Measurements from ENCODE around the gene HSPB6.

Gene HSPB6

GRCh38 chr19:35729763-35730162, 27.1 kb downstream of the HSPB6 start:
- no peaks in the 10 kb centered on the region for H4K20me1 ChIP-seq (ENCODE audit: insufficient read depth)
- H3K36me3 ChIP-seq (ENCODE audit: insufficient read depth): peaks cover 5% of the 10 kb centered on the region; the same call in 1 of the 2 replicates
- H3K4me1 ChIP-seq (ENCODE audit: low read depth, poor library complexity, severe bottlenecking): no peaks in the 10 kb centered on the region
- no peak overlapping the region for H3K4me2 ChIP-seq
- H3K27me3 ChIP-seq (ENCODE audit: insufficient read depth, low read depth): no peaks in the 10 kb centered on the region
- H2AFZ ChIP-seq (ENCODE audit: low read depth): no peak overlapping the region
- TF ChIP-seq, protein P1, sequence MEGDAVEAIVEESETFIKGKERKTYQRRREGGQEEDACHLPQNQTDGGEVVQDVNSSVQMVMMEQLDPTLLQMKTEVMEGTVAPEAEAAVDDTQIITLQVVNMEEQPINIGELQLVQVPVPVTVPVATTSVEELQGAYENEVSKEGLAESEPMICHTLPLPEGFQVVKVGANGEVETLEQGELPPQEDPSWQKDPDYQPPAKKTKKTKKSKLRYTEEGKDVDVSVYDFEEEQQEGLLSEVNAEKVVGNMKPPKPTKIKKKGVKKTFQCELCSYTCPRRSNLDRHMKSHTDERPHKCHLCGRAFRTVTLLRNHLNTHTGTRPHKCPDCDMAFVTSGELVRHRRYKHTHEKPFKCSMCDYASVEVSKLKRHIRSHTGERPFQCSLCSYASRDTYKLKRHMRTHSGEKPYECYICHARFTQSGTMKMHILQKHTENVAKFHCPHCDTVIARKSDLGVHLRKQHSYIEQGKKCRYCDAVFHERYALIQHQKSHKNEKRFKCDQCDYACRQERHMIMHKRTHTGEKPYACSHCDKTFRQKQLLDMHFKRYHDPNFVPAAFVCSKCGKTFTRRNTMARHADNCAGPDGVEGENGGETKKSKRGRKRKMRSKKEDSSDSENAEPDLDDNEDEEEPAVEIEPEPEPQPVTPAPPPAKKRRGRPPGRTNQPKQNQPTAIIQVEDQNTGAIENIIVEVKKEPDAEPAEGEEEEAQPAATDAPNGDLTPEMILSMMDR (conservative IDR thresholded peaks at IDR 0.05; ENCODE audit: low read depth, low read length): no peak
- no peak overlapping the region for H3K27ac ChIP-seq
- 0 out of 2 replicates have a peak, but pooled peaks cover 3% of the 10 kb centered on the region for H3K79me2 ChIP-seq (ENCODE audit: insufficient read depth, low read depth)
- no peak overlapping the region for H3K4me3 ChIP-seq (IDR thresholded peaks at IDR 0.05; ENCODE audit: insufficient read depth, low read depth, low read length)
- H3K9ac ChIP-seq: no peak overlapping the region

GRCh38 chr19:35729021-35729420, 27.8 kb downstream of the HSPB6 start:
- Histone ChIP-seq H3K79me2 (ENCODE audit: insufficient read depth, low read depth) (0 out of 2 replicates have a peak, but pooled peaks cover 3% of the 10 kb centered on the region), H3K36me3 (ENCODE audit: insufficient read depth) (peaks cover 5% of the 10 kb centered on the region; the same call in 1 of the 2 replicates), H3K27me3 (ENCODE audit: insufficient read depth, low read depth) (no peaks in the 10 kb centered on the region), H3K4me2 (no peak overlapping the region), H3K4me1 (ENCODE audit: low read depth, poor library complexity, severe bottlenecking) (no peaks in the 10 kb centered on the region), H3K4me3 (IDR thresholded peaks at IDR 0.05; ENCODE audit: insufficient read depth, low read depth, low read length) (no peak overlapping the region), H4K20me1 (ENCODE audit: insufficient read depth) (no peaks in the 10 kb centered on the region), H3K27ac (no peak overlapping the region), H2AFZ (ENCODE audit: low read depth) (no peak overlapping the region), H3K9ac (no peak overlapping the region)
- TF ChIP-seq, protein P1 (conservative IDR thresholded peaks at IDR 0.05; ENCODE audit: low read depth, low read length): no peak

DNA sequence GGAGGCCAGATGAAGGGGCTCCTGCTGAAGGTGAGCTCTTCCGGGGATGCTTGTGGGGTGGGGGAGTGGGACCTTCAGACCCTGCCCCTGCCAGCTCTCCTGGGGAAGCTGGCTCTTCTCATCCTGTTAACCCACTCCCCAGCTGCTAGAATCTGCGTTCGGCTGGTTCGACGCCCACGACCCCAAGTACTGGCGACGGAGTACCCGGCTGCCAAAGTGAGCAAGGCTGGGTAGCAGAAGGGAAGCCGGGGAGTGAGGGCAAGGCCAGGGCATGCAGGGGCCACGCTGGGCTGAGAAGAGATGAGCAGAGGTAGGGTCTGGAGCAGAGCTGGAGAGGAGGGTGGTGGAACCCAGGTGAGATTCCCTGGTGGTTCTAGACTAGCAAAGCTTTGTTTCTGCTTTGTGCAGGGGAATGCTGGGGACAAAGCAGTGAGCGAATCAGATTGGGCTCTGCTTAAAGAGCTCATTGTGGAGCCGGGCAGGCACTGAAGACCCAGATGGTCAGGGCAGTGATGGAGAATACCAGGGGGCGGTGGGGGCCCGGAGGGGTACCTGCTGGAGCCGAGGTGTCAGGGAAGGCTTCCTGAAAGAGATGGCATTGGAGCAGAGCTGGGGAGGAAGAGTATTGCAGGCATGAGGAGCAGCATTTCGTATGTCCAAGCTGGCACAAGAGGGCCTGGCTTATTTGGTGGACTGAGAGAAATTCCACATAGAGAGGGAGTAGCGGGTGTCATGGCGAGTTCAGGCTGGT, 28.7 kb downstream of the HSPB6 start:
- H3K79me2 ChIP-seq (ENCODE audit: insufficient read depth, low read depth): 0 out of 2 replicates have a peak, but pooled peaks cover 3% of the 10 kb centered on the region
- H3K36me3 ChIP-seq (ENCODE audit: insufficient read depth): peaks cover 5% of the 10 kb centered on the region; the same call in 1 of the 2 replicates
- H3K4me3 ChIP-seq (IDR thresholded peaks at IDR 0.05; ENCODE audit: insufficient read depth, low read depth, low read length): no peak overlapping the region
- H2AFZ ChIP-seq (ENCODE audit: low read depth): no peak overlapping the region
- H3K4me2 ChIP-seq: no peak overlapping the region
- no peak overlapping the region for H3K9ac ChIP-seq
- H3K27me3 ChIP-seq (ENCODE audit: insufficient read depth, low read depth): no peaks in the 10 kb centered on the region
- TF ChIP-seq, protein P1 (conservative IDR thresholded peaks at IDR 0.05; ENCODE audit: low read depth, low read length): no peak
- H4K20me1 ChIP-seq (ENCODE audit: insufficient read depth): no peaks in the 10 kb centered on the region
- no peak overlapping the region for H3K27ac ChIP-seq
- H3K4me1 ChIP-seq (ENCODE audit: low read depth, poor library complexity, severe bottlenecking): no peaks in the 10 kb centered on the region

DNA sequence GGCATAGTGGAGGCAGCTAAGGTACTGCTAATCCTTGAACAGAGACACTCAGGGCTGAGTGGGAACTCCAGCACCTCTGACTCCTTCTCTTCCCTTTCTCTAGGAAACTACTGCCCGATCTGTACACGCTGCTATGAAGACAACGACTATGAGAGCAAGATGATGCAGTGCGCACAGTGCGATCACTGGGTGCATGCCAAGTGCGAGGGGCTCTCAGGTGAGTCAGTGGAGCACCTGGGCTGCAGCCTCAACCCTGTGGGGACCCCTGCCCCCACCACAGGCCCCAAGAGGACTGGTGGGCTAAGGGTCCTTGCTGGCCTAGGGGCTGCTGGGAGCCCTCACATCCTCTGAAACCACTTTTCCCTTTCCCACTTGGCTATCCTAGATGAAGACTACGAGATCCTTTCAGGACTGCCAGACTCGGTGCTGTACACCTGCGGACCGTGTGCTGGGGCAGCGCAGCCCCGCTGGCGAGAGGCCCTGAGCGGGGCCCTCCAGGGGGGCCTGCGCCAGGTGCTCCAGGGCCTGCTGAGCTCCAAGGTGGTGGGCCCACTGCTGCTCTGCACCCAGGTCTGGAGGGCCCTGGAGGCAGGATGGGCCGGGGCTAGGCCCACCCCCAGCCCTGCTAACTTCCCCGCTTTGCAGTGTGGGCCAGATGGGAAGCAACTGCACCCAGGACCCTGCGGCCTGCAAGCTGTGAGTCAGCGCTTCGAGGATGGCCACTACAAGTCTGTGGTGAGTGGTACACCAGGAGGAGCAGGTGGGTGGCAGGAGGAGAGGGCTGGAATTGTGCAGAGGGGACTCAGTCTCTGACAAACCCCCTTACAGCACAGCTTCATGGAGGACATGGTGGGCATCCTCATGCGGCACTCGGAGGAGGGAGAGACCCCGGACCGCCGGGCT, 29.5 kb downstream of the HSPB6 start:
- H3K4me2 ChIP-seq: no peak overlapping the region
- H4K20me1 ChIP-seq (ENCODE audit: insufficient read depth): no peaks in the 10 kb centered on the region
- no peak overlapping the region for H3K27ac ChIP-seq
- H3K79me2 ChIP-seq (ENCODE audit: insufficient read depth, low read depth): peaks cover 3% of the 10 kb centered on the region; the same call in 1 of the 2 replicates
- TF ChIP-seq, protein P1 (conservative IDR thresholded peaks at IDR 0.05; ENCODE audit: low read depth, low read length): no peak
- H3K4me3 ChIP-seq (IDR thresholded peaks at IDR 0.05; ENCODE audit: insufficient read depth, low read depth, low read length): no peak overlapping the region
- H3K4me1 ChIP-seq (ENCODE audit: low read depth, poor library complexity, severe bottlenecking): no peaks in the 10 kb centered on the region
- peaks cover 5% of the 10 kb centered on the region; the same call in 1 of the 2 replicates for H3K36me3 ChIP-seq (ENCODE audit: insufficient read depth)
- no peaks in the 10 kb centered on the region for H3K27me3 ChIP-seq (ENCODE audit: insufficient read depth, low read depth)
- no peak overlapping the region for H3K9ac ChIP-seq
- no peak overlapping the region for H2AFZ ChIP-seq (ENCODE audit: low read depth)

All from KMS-11 (cell line).